Adrenal gland (tissue), 5 donors: ENCODE measurements around the gene GPR62.
"Not testable (repeated sequence)": the region's sequence is repeated elsewhere in the genome, so short reads cannot be mapped to it uniquely, and the experiment has no call there.

Source experiments
- POLR2A ChIP-seq, 2 donors: fragments of 450-650 bp; IDR thresholded peaks; one replicate each; pipeline ENCODE4 v1.6.1; 2017; ENCODE audit warnings: antibody characterized with exemption in 2 of 2, mild to moderate bottlenecking in 2 of 2, moderate library complexity in 1 of 2
- TF ChIP-seq, protein P1 (sequence below), 6 experiments: fragments of 450-650 bp in 4 of 6; fragments of 200-600 bp in 2 of 6; sonication (generic) in 1 of 6; IDR thresholded peaks; 1 replicate in 5 of 6; 2 replicates in 1 of 6; pipeline versions ENCODE4 v1.5.1 to v1.8.0; 2016 to 2021; ENCODE audit warnings: antibody characterized with exemption in 6 of 6, mild to moderate bottlenecking in 2 of 6, moderate library complexity in 1 of 6
- donor health status: DM: no; HTN: no; CAD: no.

DNA sequence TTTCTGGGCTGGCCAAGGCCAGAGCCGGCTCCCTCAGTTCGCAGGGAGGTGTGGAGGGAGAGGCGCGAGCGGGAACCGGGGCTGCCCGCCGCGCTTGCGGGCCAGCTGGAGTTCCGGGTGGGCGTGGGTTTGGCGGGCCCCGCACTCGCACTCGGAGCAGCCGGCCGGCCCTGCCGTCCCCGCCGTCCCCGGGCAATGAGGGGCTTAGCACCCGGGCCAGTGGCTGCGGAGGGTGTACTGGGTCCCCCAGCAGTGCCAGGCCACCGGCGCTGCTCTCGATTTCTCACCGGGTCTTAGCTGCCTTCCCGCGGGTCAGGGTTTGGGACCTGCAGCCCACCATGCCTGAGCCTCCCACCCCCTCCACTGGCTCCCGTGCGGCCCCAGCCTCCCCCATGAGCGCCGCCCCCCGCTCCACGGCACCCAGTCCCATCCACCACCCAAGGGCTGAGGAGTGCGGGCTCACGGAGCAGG is 35.4 kb downstream of the GPR62 start:
- TF ChIP-seq, protein P1, sequence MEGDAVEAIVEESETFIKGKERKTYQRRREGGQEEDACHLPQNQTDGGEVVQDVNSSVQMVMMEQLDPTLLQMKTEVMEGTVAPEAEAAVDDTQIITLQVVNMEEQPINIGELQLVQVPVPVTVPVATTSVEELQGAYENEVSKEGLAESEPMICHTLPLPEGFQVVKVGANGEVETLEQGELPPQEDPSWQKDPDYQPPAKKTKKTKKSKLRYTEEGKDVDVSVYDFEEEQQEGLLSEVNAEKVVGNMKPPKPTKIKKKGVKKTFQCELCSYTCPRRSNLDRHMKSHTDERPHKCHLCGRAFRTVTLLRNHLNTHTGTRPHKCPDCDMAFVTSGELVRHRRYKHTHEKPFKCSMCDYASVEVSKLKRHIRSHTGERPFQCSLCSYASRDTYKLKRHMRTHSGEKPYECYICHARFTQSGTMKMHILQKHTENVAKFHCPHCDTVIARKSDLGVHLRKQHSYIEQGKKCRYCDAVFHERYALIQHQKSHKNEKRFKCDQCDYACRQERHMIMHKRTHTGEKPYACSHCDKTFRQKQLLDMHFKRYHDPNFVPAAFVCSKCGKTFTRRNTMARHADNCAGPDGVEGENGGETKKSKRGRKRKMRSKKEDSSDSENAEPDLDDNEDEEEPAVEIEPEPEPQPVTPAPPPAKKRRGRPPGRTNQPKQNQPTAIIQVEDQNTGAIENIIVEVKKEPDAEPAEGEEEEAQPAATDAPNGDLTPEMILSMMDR (IDR thresholded peaks at IDR 0.05): not testable (repeated sequence)
- not testable (repeated sequence) for TF ChIP-seq POLR2A (IDR thresholded peaks at IDR 0.05)
